ENCODE data around the gene TCTN3.
"Not testable (repeated sequence)": the region's sequence is repeated elsewhere in the genome, so short reads cannot be mapped to it uniquely, and the experiment has no call there.

TCTN3 gene

DNA sequence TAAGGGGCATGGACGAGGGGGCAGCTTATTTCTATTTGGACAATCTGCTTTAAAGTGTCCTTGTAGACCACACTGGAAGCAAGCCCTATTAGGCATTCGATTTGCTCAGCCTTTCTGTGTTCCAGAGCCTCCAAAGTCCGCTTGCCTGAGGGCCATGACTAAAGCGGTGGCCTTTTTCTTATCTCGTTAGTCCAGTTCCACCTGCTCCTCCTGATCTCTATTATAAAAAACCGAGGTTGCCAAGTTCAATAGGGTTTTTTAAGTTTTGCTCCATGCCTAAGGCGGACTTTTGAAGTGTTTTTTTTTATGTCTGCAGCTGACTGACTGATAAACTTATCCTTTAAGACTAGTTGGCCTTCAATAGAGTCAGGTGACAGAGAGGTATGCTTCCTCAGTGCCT, 27.0 kb upstream of the TCTN3 start:
- not testable (repeated sequence) for H3K27me3 ChIP-seq (ENCODE audit: control insufficient read depth, insufficient read depth, low read length); H3K4me1 ChIP-seq (ENCODE audit: control insufficient read depth, insufficient read depth, low read length); H3K9me3 ChIP-seq (ENCODE audit: control insufficient read depth, insufficient read depth, low read length); H3K36me3 ChIP-seq (ENCODE audit: control insufficient read depth, insufficient read depth, low read length); H3K27ac ChIP-seq (ENCODE audit: low read depth, low read length); H3K9ac ChIP-seq (ENCODE audit: low read depth, low read length); H3K4me3 ChIP-seq (ENCODE audit: low read depth, low read length)

- Histone ChIP-seq H3K36me3 (ENCODE audit: control insufficient read depth, insufficient read depth, low read length) (no peaks in the 10 kb centered on the region), H3K9me3 (ENCODE audit: control insufficient read depth, insufficient read depth, low read length) (no peaks in the 10 kb centered on the region), H3K4me1 (ENCODE audit: control insufficient read depth, insufficient read depth, low read length) (no peaks in the 10 kb centered on the region), H3K27ac (ENCODE audit: low read depth, low read length) (no peak overlapping the region), H3K27me3 (ENCODE audit: control insufficient read depth, insufficient read depth, low read length) (no peaks in the 10 kb centered on the region), H3K4me3 (ENCODE audit: low read depth, low read length) (no peak overlapping the region), H3K9ac (ENCODE audit: low read depth, low read length) (no peak overlapping the region)
Measured at GRCh38 chr10:95716866-95717265, 23.1 kb upstream of the TCTN3 start.

GRCh38 chr10:95716466-95716865, 22.7 kb upstream of the TCTN3 start:
- Histone ChIP-seq H3K36me3 (ENCODE audit: control insufficient read depth, insufficient read depth, low read length) (no peaks in the 10 kb centered on the region), H3K27me3 (ENCODE audit: control insufficient read depth, insufficient read depth, low read length) (no peaks in the 10 kb centered on the region), H3K4me3 (ENCODE audit: low read depth, low read length) (no peak overlapping the region)

DNA sequence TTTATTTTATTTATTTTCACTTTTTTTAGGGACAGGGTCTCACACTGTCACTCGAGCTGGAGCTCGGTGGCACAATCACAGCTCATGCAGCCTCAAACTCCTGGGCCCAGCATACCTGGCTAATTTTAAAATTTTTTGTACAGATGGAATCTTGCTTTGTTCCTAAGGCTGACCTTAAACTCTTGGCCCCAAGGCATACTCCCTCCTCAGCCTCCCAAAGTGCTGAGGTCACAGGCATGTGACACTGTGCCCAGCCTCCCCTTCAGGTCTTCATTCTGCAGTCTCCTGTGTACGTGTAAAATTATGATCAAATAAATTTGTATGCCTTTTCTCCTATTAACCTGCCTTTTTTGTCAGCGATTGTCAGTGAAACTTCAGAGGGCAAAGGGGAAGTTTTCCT, 17.8 kb upstream of the TCTN3 start:
- Histone ChIP-seq H3K9ac (ENCODE audit: low read depth, low read length) (no peak overlapping the region), H3K4me1 (ENCODE audit: control insufficient read depth, insufficient read depth, low read length) (no peaks in the 10 kb centered on the region), H3K27me3 (ENCODE audit: control insufficient read depth, insufficient read depth, low read length) (no peaks in the 10 kb centered on the region), H3K36me3 (ENCODE audit: control insufficient read depth, insufficient read depth, low read length) (no peaks in the 10 kb centered on the region), H3K27ac (ENCODE audit: low read depth, low read length) (no peak overlapping the region), H3K4me3 (ENCODE audit: low read depth, low read length) (no peak overlapping the region), H3K9me3 (ENCODE audit: control insufficient read depth, insufficient read depth, low read length) (no peaks in the 10 kb centered on the region)

More at GRCh38 chr10:95716466-95716865, 22.7 kb upstream of the TCTN3 start:
- Histone ChIP-seq H3K9ac (ENCODE audit: low read depth, low read length) (no peak overlapping the region), H3K4me1 (ENCODE audit: control insufficient read depth, insufficient read depth, low read length) (no peaks in the 10 kb centered on the region), H3K9me3 (ENCODE audit: control insufficient read depth, insufficient read depth, low read length) (no peaks in the 10 kb centered on the region), H3K27ac (ENCODE audit: low read depth, low read length) (no peak overlapping the region)

- H3K36me3 ChIP-seq (ENCODE audit: control insufficient read depth, insufficient read depth, low read length), result no peaks in the 10 kb centered on the region
- no peaks in the 10 kb centered on the region for H3K9me3 ChIP-seq (ENCODE audit: control insufficient read depth, insufficient read depth, low read length)
- H3K9ac ChIP-seq (ENCODE audit: low read depth, low read length), result no peak overlapping the region
- no peaks in the 10 kb centered on the region for H3K27me3 ChIP-seq (ENCODE audit: control insufficient read depth, insufficient read depth, low read length)
- H3K4me3 ChIP-seq (ENCODE audit: low read depth, low read length), result no peak overlapping the region
- H3K27ac ChIP-seq (ENCODE audit: low read depth, low read length), result no peak overlapping the region
- H3K4me1 ChIP-seq (ENCODE audit: control insufficient read depth, insufficient read depth, low read length), result no peaks in the 10 kb centered on the region
Measured at GRCh38 chr10:95706990-95707389, 13.3 kb upstream of the TCTN3 start.

- Histone ChIP-seq H3K27me3 (ENCODE audit: control insufficient read depth, insufficient read depth, low read length) (no peaks in the 10 kb centered on the region), H3K4me1 (ENCODE audit: control insufficient read depth, insufficient read depth, low read length) (no peaks in the 10 kb centered on the region), H3K9me3 (ENCODE audit: control insufficient read depth, insufficient read depth, low read length) (no peaks in the 10 kb centered on the region), H3K4me3 (ENCODE audit: low read depth, low read length) (no peak overlapping the region), H3K27ac (ENCODE audit: low read depth, low read length) (no peak overlapping the region), H3K9ac (ENCODE audit: low read depth, low read length) (no peak overlapping the region), H3K36me3 (ENCODE audit: control insufficient read depth, insufficient read depth, low read length) (no peaks in the 10 kb centered on the region)
Measured at GRCh38 chr10:95706573-95706972, 12.8 kb upstream of the TCTN3 start.

- Histone ChIP-seq H3K27me3 (ENCODE audit: control insufficient read depth, insufficient read depth, low read length) (no peaks in the 10 kb centered on the region), H3K9ac (ENCODE audit: low read depth, low read length) (no peak overlapping the region), H3K36me3 (ENCODE audit: control insufficient read depth, insufficient read depth, low read length) (no peaks in the 10 kb centered on the region), H3K4me3 (ENCODE audit: low read depth, low read length) (no peak overlapping the region), H3K4me1 (ENCODE audit: control insufficient read depth, insufficient read depth, low read length) (no peaks in the 10 kb centered on the region), H3K27ac (ENCODE audit: low read depth, low read length) (no peak overlapping the region), H3K9me3 (ENCODE audit: control insufficient read depth, insufficient read depth, low read length) (0 out of 2 replicates have a peak, but pooled peaks cover 5% of the 10 kb centered on the region)
Measured at GRCh38 chr10:95698415-95698814, 4.7 kb upstream of the TCTN3 start.

DNA sequence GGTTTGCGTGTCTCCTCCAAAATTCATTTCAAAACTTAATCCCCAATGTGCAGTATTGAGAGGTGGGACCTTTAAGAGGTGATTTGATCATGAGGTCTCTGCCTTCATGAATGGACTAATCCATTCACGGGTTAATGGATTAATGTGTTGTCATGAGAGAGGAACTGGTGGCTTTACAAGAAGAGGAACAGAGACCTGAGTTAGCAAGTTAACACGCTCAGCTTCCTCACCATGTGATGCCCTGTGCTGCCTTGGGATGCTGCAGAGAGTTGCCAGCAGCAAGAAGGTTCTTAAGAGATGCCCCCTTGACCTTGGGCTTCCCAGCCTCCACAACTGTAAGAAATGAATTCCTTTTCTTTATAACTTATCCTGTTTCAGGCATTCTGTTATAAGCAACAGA, 3.7 kb upstream of the TCTN3 start:
- H3K9me3 ChIP-seq (ENCODE audit: control insufficient read depth, insufficient read depth, low read length), result 0 out of 2 replicates have a peak, but pooled peaks cover 5% of the 10 kb centered on the region
- no peak overlapping the region for H3K9ac ChIP-seq (ENCODE audit: low read depth, low read length)
- no peak overlapping the region for H3K27ac ChIP-seq (ENCODE audit: low read depth, low read length)

DNA sequence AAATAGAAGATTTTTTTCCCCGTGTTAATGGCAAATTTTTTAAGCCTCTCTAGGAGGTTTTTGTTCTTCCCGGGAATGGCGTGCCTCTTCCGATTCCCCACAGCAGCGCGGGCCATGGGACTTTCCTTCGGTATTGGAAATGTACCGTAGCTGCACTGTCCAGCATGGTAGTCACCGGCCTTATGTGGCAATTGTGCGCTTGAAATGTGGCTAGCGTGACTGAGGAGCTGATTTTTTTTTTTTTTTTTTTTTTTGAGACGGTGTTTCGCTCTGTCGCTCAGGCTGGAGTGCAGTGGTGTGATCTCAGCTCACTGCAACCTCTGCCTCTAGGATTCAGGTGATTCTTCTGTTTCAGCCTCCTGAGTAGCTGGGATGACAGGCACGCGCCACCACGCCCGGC, 938 bp upstream of the TCTN3 start:
- H3K9ac ChIP-seq (ENCODE audit: low read depth, low read length), result no peak overlapping the region
- H3K4me3 ChIP-seq (ENCODE audit: low read depth, low read length), result no peak overlapping the region
- no peaks in the 10 kb centered on the region for H3K4me1 ChIP-seq (ENCODE audit: control insufficient read depth, insufficient read depth, low read length)

More for the DNA sequence above, 3.7 kb upstream of the TCTN3 start:
- Histone ChIP-seq H3K27me3 (ENCODE audit: control insufficient read depth, insufficient read depth, low read length) (no peaks in the 10 kb centered on the region), H3K36me3 (ENCODE audit: control insufficient read depth, insufficient read depth, low read length) (no peaks in the 10 kb centered on the region), H3K4me1 (ENCODE audit: control insufficient read depth, insufficient read depth, low read length) (no peaks in the 10 kb centered on the region), H3K4me3 (ENCODE audit: low read depth, low read length) (no peak overlapping the region)

GRCh38 chr10:95693071-95693667, 558 bp downstream of the TCTN3 start:
- Histone ChIP-seq H3K27ac (ENCODE audit: low read depth, low read length) (peak overlapping the region; percentile 70), H3K27me3 (ENCODE audit: control insufficient read depth, insufficient read depth, low read length) (no peaks in the 10 kb centered on the region), H3K9ac (ENCODE audit: low read depth, low read length) (peak overlapping the region; percentile 79), H3K4me3 (ENCODE audit: low read depth, low read length) (peak overlapping the region; percentile 83), H3K36me3 (ENCODE audit: control insufficient read depth, insufficient read depth, low read length) (peaks cover 41% of the 10 kb centered on the region), H3K9me3 (ENCODE audit: control insufficient read depth, insufficient read depth, low read length) (no peaks in the 10 kb centered on the region), H3K4me1 (ENCODE audit: control insufficient read depth, insufficient read depth, low read length) (no peaks in the 10 kb centered on the region)

More for the DNA sequence above, 938 bp upstream of the TCTN3 start:
- Histone ChIP-seq H3K36me3 (ENCODE audit: control insufficient read depth, insufficient read depth, low read length) (peaks cover 27% of the 10 kb centered on the region), H3K27me3 (ENCODE audit: control insufficient read depth, insufficient read depth, low read length) (no peaks in the 10 kb centered on the region), H3K27ac (ENCODE audit: low read depth, low read length) (no peak overlapping the region), H3K9me3 (ENCODE audit: control insufficient read depth, insufficient read depth, low read length) (0 out of 2 replicates have a peak, but pooled peaks cover 5% of the 10 kb centered on the region)

- no peaks in the 10 kb centered on the region for H3K27me3 ChIP-seq (ENCODE audit: control insufficient read depth, insufficient read depth, low read length)
- no peak overlapping the region for H3K4me3 ChIP-seq (ENCODE audit: low read depth, low read length)
- peaks cover 58% of the 10 kb centered on the region for H3K36me3 ChIP-seq (ENCODE audit: control insufficient read depth, insufficient read depth, low read length)
- no peak overlapping the region for H3K9ac ChIP-seq (ENCODE audit: low read depth, low read length)
- no peak overlapping the region for H3K27ac ChIP-seq (ENCODE audit: low read depth, low read length)
- H3K4me1 ChIP-seq (ENCODE audit: control insufficient read depth, insufficient read depth, low read length), result no peaks in the 10 kb centered on the region
- no peaks in the 10 kb centered on the region for H3K9me3 ChIP-seq (ENCODE audit: control insufficient read depth, insufficient read depth, low read length)
Measured at GRCh38 chr10:95691281-95691680, 2.4 kb downstream of the TCTN3 start.
